Measurements from ENCODE around the gene ZBTB16.

GRCh38 chr11:114099392-114100178, 40.1 kb downstream of the ZBTB16 start:
- TF ChIP-seq POLR2AphosphoS5 (IDR thresholded peaks at IDR 0.05; ENCODE audit: borderline replicate concordance, low read depth, low read length) (no peak), EZH2 (IDR thresholded peaks at IDR 0.05) (no peak)
